Common myeloid progenitor, CD34-positive (primary cell): Measurements from ENCODE around the gene TM9SF1.
A peak's percentile ranks its signal among the peaks of the same experiment; 100 is the strongest.

Source experiments
- CTCF ChIA-PET: fragments of 350-600 bp; sonication (Branson Sonifier 250); formaldehyde crosslinking; loops from one replicate; lab custom pipeline; 2021; ENCODE audit warnings: antibody characterized with exemption; lab: Charles Lee
- POLR2A ChIA-PET: fragments of 350-600 bp; sonication (Branson Sonifier 250); formaldehyde crosslinking; loops from one replicate; lab custom pipeline; 2021; ENCODE audit warnings: antibody characterized with exemption; lab: Charles Lee
- DNase-seq, 3 donors: peaks; one replicate each; pipeline versions ENCODE4 v3.0.0 to v3.0.0-alpha.2; 2013
- H3K27ac ChIP-seq, 2 experiments: 1 replicate in 1 of 2; 2 replicates in 1 of 2; pipeline ENCODE4 v1.7.0; 2013; ENCODE audit warnings: inconsistent platforms in 2 of 2, low read length in 2 of 2, mild to moderate bottlenecking in 2 of 2, low read depth in 1 of 2, moderate library complexity in 1 of 2; ENCODE audit not compliant: severe bottlenecking in 2 of 2, insufficient read depth in 1 of 2, poor library complexity in 1 of 2
- H3K27me3 ChIP-seq, 5 experiments: replicated peaks in 2 of 5; 1 replicate in 3 of 5; 2 replicates in 2 of 5; pipeline versions ENCODE4 v1.6.1 to v1.7.0; 2013; ENCODE audit warnings: low read length in 4 of 5, mild to moderate bottlenecking in 2 of 5, moderate library complexity in 2 of 5, inconsistent platforms in 1 of 5; ENCODE audit not compliant: insufficient read depth in 5 of 5, control insufficient read depth in 4 of 5
- H3K36me3 ChIP-seq, 4 experiments: 1 replicate in 2 of 4; 2 replicates in 2 of 4; pipeline versions ENCODE4 v1.6.1 to v1.7.0; 2013; ENCODE audit warnings: low read length in 3 of 4, control low read depth in 1 of 4, mild to moderate bottlenecking in 1 of 4; ENCODE audit not compliant: control insufficient read depth in 4 of 4, insufficient read depth in 4 of 4
- H3K4me1 ChIP-seq, 4 experiments: 1 replicate in 3 of 4; 2 replicates in 1 of 4; pipeline versions ENCODE4 v1.6.1 to v1.7.1; 2013; ENCODE audit warnings: low read length in 3 of 4, mild to moderate bottlenecking in 3 of 4, control low read depth in 1 of 4, inconsistent platforms in 1 of 4, moderate library complexity in 1 of 4; ENCODE audit not compliant: control insufficient read depth in 4 of 4, insufficient read depth in 4 of 4; ENCODE audit errors: control extremely low read depth in 1 of 4
- H3K4me3 ChIP-seq, 7 experiments: 1 replicate in 4 of 7; 2 replicates in 3 of 7; pipeline versions ENCODE4 v1.5.1 to v1.7.0; 2013; ENCODE audit warnings: mild to moderate bottlenecking in 7 of 7, low read length in 6 of 7, moderate library complexity in 6 of 7, inconsistent platforms in 2 of 7, low read depth in 2 of 7, control low read depth in 1 of 7; ENCODE audit not compliant: insufficient read depth in 4 of 7, control insufficient read depth in 1 of 7; ENCODE audit errors: extremely low read depth in 1 of 7
- H3K9me3 ChIP-seq, 5 experiments: 1 replicate in 4 of 5; 2 replicates in 1 of 5; pipeline versions ENCODE4 v1.6.1 to v1.7.1; 2013; ENCODE audit warnings: low read length in 4 of 5, mild to moderate bottlenecking in 2 of 5, inconsistent platforms in 1 of 5, low read depth in 1 of 5, moderate library complexity in 1 of 5; ENCODE audit not compliant: control insufficient read depth in 4 of 5, insufficient read depth in 2 of 5; ENCODE audit errors: control extremely low read depth in 1 of 5
- WGBS: methylation state at CpG from one replicate; pipeline ENCODE4 v1.1.5; 2013; ENCODE audit not compliant: insufficient coverage; 5-methylcytosine and 5-hydroxymethylcytosine counted together

The TM9SF1 gene

GRCh38 chr14:24233538-24233866 is 38.3 kb upstream of the TM9SF1 start:
- no peak for DNase-seq
- Histone ChIP-seq H3K9me3 (no peaks in the 10 kb centered on the region), H3K36me3 (peaks cover 4 to 38% (median 32%) of the 10 kb centered on the region in 4 experiments), H3K4me1 (peaks cover 11 to 37% (median 30%) of the 10 kb centered on the region in 4 experiments), H3K27ac (peak overlapping the region in 1 of 2 experiments; percentile 87), H3K27me3 (no peaks in the 10 kb centered on the region), H3K4me3 (peak overlapping the region in 6 of 7 experiments; percentile 78 to 96 (median 90))
- WGBS, result 94% methylated on average over 2 of the region's 2 CpGs
- CTCF ChIA-PET, result interaction anchor here (0.7 to 6.2 kb wide), 6 partner anchors 9 to 204 kb away, joined by 3 to 29 read pairs (median 6); partner anchors contain the start of genes CIDEB, MDP1 and TINF2
- POLR2A ChIA-PET, result no interaction called here

GRCh38 chr14:24232645-24233537 is 37.6 kb upstream of the TM9SF1 start, which contains the start of gene GMPR2:
Gene GMPR2 (plus strand): TSS chr14:24232929. CDS start chr14:24233254, 325 bp downstream.
- 4% methylated on average over 28 of the region's 38 CpGs for WGBS
- Histone ChIP-seq H3K4me1 (peaks cover 11 to 37% (median 29%) of the 10 kb centered on the region in 4 experiments), H3K36me3 (peaks cover 4 to 32% (median 26%) of the 10 kb centered on the region in 4 experiments), H3K27me3 (no peaks in the 10 kb centered on the region), H3K9me3 (no peaks in the 10 kb centered on the region), H3K4me3 (peak within 1 kb of the TSS; percentile 55 to 96 (median 90)), H3K27ac (peak within 1 kb of the TSS; percentile 61 to 87)
- peak in 1 of 3 donors; percentile 23 for DNase-seq
- ChIA-PET POLR2A (interaction anchor here (1.3 kb wide), 1 partner anchor 10 kb away, joined by 11 read pairs; the partner anchor contains the start of gene TINF2), CTCF (interaction anchor here (0.7 to 6.2 kb wide), 7 partner anchors 9 to 205 kb away, joined by 3 to 29 read pairs (median 4); partner anchors contain the start of genes CIDEB, MDP1 and TINF2)

GRCh38 chr14:24232121-24232644 is 36.9 kb upstream of the TM9SF1 start, which contains the start of gene NEDD8:
Gene NEDD8 (minus strand): TSS chr14:24232367. CDS start chr14:24232267, 100 bp downstream.
- DNase-seq, result peak; percentile 90 to 96 (median 95)
- peak within 1 kb of the TSS; percentile 55 to 96 (median 90) for H3K4me3 ChIP-seq
- H3K36me3 ChIP-seq, result peaks cover 9 to 25% (median 19%) of the 10 kb centered on the region in 4 experiments
- H3K4me1 ChIP-seq, result peaks cover 11 to 37% (median 29%) of the 10 kb centered on the region in 4 experiments
- peak within 1 kb of the TSS; percentile 61 to 87 for H3K27ac ChIP-seq
- ChIA-PET CTCF (interaction anchor here (1.3 to 6.2 kb wide), 5 partner anchors 10 to 75 kb away, joined by 4 to 29 read pairs (median 7); partner anchors contain the start of genes CIDEB, MDP1 and TINF2), POLR2A (interaction anchor here (1.3 kb wide), 1 partner anchor 10 kb away, joined by 11 read pairs; the partner anchor contains the start of gene TINF2)
- no peaks in the 10 kb centered on the region for H3K27me3 ChIP-seq
- H3K9me3 ChIP-seq, result no peaks in the 10 kb centered on the region
- 0% methylated on average over 27 of the region's 30 CpGs for WGBS

GRCh38 chr14:24231263-24232120 is 36.3 kb upstream of the TM9SF1 start:
- peaks cover 8 to 18% (median 14%) of the 10 kb centered on the region in 4 experiments for H3K36me3 ChIP-seq
- no peaks in the 10 kb centered on the region for H3K9me3 ChIP-seq
- H3K4me1 ChIP-seq, result peaks cover 11 to 37% (median 29%) of the 10 kb centered on the region in 4 experiments
- ChIA-PET CTCF (interaction anchor here (0.7 to 1.0 kb wide), 4 partner anchors 11 to 109 kb away, joined by 3 to 4 read pairs (median 3); partner anchors contain the start of gene TINF2), POLR2A (interaction anchor here (0.7 to 1.1 kb wide), 2 partner anchors 12 to 18 kb away, joined by 3 to 5 read pairs; partner anchors contain the start of gene CHMP4A)
- peak overlapping the region; percentile 61 to 87 for H3K27ac ChIP-seq
- no peaks in the 10 kb centered on the region for H3K27me3 ChIP-seq
- DNase-seq, result peak in 1 of 3 donors; percentile 33
- peak overlapping the region; percentile 55 to 96 (median 90) for H3K4me3 ChIP-seq
- WGBS, result 6% methylated on average over 19 of the region's 23 CpGs

- no peak overlapping the region for H3K27ac ChIP-seq
- POLR2A ChIA-PET, result no interaction called here
- 29% methylated on average over 1 of the region's 1 CpG for WGBS
Measured at GRCh38 chr14:24228902-24229301, 33.7 kb upstream of the TM9SF1 start.

GRCh38 chr14:24226473-24226872 is 31.2 kb upstream of the TM9SF1 start:
- Histone ChIP-seq H3K4me1 (peaks cover 0 to 9% (median 8%) of the 10 kb centered on the region in 4 experiments), H3K36me3 (peaks cover 0 to 9% (median 2%) of the 10 kb centered on the region in 4 experiments), H3K27ac (no peak overlapping the region), H3K27me3 (no peaks in the 10 kb centered on the region), H3K9me3 (no peaks in the 10 kb centered on the region), H3K4me3 (no peak overlapping the region)
- ChIA-PET POLR2A (no interaction called here), CTCF (interaction anchor here (2.1 kb wide), 2 partner anchors 11 to 15 kb away, joined by 7 to 12 read pairs; partner anchors contain the start of genes MDP1 and TINF2)
- no CpG with 5 or more reads among the region's 1 CpG for WGBS
- DNase-seq, result no peak

More at GRCh38 chr14:24228902-24229301, 33.7 kb upstream of the TM9SF1 start:
- H3K4me3 ChIP-seq, result no peak overlapping the region
- H3K4me1 ChIP-seq, result peaks cover 9 to 27% (median 24%) of the 10 kb centered on the region in 4 experiments
- peaks cover 0 to 9% (median 2%) of the 10 kb centered on the region in 4 experiments for H3K36me3 ChIP-seq
- CTCF ChIA-PET, result interaction anchor here (0.9 to 2.1 kb wide), 6 partner anchors 9 to 68 kb away, joined by 3 to 12 read pairs (median 4); partner anchors contain the start of genes MDP1 and TINF2
- no peak for DNase-seq
- no peaks in the 10 kb centered on the region for H3K9me3 ChIP-seq
- no peaks in the 10 kb centered on the region for H3K27me3 ChIP-seq
